SU-DHL-6 (cell line): Measurements from ENCODE around the gene EFCAB12.
"Not testable (repeated sequence)": the region's sequence is repeated elsewhere in the genome, so short reads cannot be mapped to it uniquely, and the experiment has no call there.

Experiments used
- H2AFZ ChIP-seq: fragments of 200-600 bp; sonication (generic); 2 replicates; pipeline ENCODE4 v1.6.1; 2014; ENCODE audit warnings: low read depth, mild to moderate bottlenecking, moderate library complexity, mixed read lengths, antibody characterized with exemption, low read length; ENCODE audit not compliant: severe bottlenecking
- H3F3A ChIP-seq: fragments of 200-600 bp; shearing (Covaris generic); 2 replicates; pipeline ENCODE4 v1.6.0; 2016; ENCODE audit warnings: antibody characterized with exemption, mild to moderate bottlenecking; ENCODE audit not compliant: insufficient read depth
- H3K27ac ChIP-seq: fragments of 200-600 bp; sonication (generic); 2 replicates; pipeline ENCODE4 v1.5.1; 2016; ENCODE audit warnings: low read depth, mild to moderate bottlenecking, low read length, moderate library complexity, mixed read lengths
- H3K27me3 ChIP-seq: fragments of 200-600 bp; sonication (generic), shearing (Covaris generic); 2 replicates; pipeline ENCODE4 v1.6.0; 2014; ENCODE audit warnings: mild to moderate bottlenecking, low read length
- H3K36me3 ChIP-seq: fragments of 200-600 bp; sonication (generic); 2 replicates; pipeline ENCODE4 v1.6.1; 2014; ENCODE audit warnings: mild to moderate bottlenecking, low read length, mixed read lengths
- H3K4me2 ChIP-seq: fragments of 300-600, 200-600 bp; shearing (Covaris generic), sonication (generic); 2 replicates; pipeline ENCODE4 v1.6.0; 2014; ENCODE audit warnings: low read length, low read depth, mild to moderate bottlenecking; ENCODE audit not compliant: poor library complexity, severe bottlenecking
- H3K4me3 ChIP-seq: fragments of 200-600 bp; sonication (generic); 2 replicates; pipeline ENCODE4 v1.5.1; 2014; ENCODE audit warnings: antibody characterized with exemption, low read length, mild to moderate bottlenecking, mixed read lengths; ENCODE audit not compliant: insufficient read depth, poor library complexity, severe bottlenecking
- H3K79me2 ChIP-seq: fragments of 200-600 bp; sonication (generic); 2 replicates; pipeline ENCODE4 v1.6.1; 2014; ENCODE audit warnings: mild to moderate bottlenecking, low read length, moderate library complexity; ENCODE audit not compliant: insufficient read depth
- H3K9ac ChIP-seq: fragments of 200-600 bp; sonication (generic); 2 replicates; pipeline ENCODE4 v1.7.0; 2014; ENCODE audit warnings: mild to moderate bottlenecking, low read length
- H3K9me2 ChIP-seq: fragments of 200-600 bp; sonication (generic); replicated peaks from 2 replicates; pipeline ENCODE4 v1.6.1; 2014; ENCODE audit warnings: low read length; ENCODE audit not compliant: insufficient read depth
- H3K9me3 ChIP-seq: fragments of 200-600 bp; sonication (generic); 2 replicates; pipeline ENCODE4 v1.6.1; 2014; ENCODE audit warnings: low read length, mixed read lengths; ENCODE audit not compliant: insufficient read depth
- H4K20me1 ChIP-seq: fragments of 200-600 bp; sonication (generic); 2 replicates; pipeline ENCODE4 v1.6.1; 2014; ENCODE audit warnings: low read depth, mild to moderate bottlenecking, antibody characterized with exemption, low read length, moderate library complexity, mixed read lengths
- EZH2phosphoT487 ChIP-seq: fragments of 200-600 bp; sonication (generic), shearing (Covaris generic); conservative IDR thresholded peaks from 2 replicates; pipeline ENCODE4 v1.6.1; 2018; ENCODE audit warnings: mild to moderate bottlenecking, antibody characterized with exemption, low read length, moderate library complexity, mixed read lengths
- TF ChIP-seq, protein P1 (sequence below): fragments of 200-600 bp; sonication (generic); IDR thresholded peaks from one replicate; pipeline ENCODE4 v1.5.1; 2017; ENCODE audit warnings: antibody characterized with exemption, mild to moderate bottlenecking, low read length, moderate library complexity; ENCODE audit not compliant: insufficient read depth, poor library complexity, severe bottlenecking

Gene EFCAB12

DNA sequence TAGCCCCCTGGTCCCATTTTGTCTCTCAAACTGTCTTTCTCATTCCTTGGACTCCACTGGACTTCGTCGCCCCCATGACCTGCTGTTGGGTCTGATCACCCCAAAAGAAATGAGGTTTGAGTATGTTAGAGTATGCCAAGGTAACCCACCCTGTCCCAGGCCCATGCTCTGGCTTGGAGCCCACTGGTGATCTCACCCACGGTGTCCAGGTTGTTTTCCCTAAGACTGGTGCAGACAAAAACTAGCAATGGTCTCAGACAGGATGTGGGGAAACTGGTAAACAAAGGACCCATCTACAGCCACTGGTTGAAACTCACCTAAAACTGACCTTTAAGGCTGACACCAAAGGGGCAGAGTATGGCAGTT is 38.9 kb downstream of the EFCAB12 start:
- Histone ChIP-seq H3K9me3 (no peaks in the 10 kb centered on the region), H3K9ac (no peak overlapping the region), H3K9me2 (no peaks in the 10 kb centered on the region), H4K20me1 (no peaks in the 10 kb centered on the region), H3K27ac (no peak overlapping the region), H3K4me2 (no peak overlapping the region), H3K36me3 (0 out of 2 replicates have a peak, but pooled peaks cover 3% of the 10 kb centered on the region), H3K79me2 (no peaks in the 10 kb centered on the region), H3F3A (no peaks in the 10 kb centered on the region), H3K4me3 (no peak overlapping the region), H2AFZ (no peak overlapping the region), H3K27me3 (no peaks in the 10 kb centered on the region)
- no peak for TF ChIP-seq EZH2phosphoT487
- TF ChIP-seq, protein P1, sequence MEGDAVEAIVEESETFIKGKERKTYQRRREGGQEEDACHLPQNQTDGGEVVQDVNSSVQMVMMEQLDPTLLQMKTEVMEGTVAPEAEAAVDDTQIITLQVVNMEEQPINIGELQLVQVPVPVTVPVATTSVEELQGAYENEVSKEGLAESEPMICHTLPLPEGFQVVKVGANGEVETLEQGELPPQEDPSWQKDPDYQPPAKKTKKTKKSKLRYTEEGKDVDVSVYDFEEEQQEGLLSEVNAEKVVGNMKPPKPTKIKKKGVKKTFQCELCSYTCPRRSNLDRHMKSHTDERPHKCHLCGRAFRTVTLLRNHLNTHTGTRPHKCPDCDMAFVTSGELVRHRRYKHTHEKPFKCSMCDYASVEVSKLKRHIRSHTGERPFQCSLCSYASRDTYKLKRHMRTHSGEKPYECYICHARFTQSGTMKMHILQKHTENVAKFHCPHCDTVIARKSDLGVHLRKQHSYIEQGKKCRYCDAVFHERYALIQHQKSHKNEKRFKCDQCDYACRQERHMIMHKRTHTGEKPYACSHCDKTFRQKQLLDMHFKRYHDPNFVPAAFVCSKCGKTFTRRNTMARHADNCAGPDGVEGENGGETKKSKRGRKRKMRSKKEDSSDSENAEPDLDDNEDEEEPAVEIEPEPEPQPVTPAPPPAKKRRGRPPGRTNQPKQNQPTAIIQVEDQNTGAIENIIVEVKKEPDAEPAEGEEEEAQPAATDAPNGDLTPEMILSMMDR = no peak

DNA sequence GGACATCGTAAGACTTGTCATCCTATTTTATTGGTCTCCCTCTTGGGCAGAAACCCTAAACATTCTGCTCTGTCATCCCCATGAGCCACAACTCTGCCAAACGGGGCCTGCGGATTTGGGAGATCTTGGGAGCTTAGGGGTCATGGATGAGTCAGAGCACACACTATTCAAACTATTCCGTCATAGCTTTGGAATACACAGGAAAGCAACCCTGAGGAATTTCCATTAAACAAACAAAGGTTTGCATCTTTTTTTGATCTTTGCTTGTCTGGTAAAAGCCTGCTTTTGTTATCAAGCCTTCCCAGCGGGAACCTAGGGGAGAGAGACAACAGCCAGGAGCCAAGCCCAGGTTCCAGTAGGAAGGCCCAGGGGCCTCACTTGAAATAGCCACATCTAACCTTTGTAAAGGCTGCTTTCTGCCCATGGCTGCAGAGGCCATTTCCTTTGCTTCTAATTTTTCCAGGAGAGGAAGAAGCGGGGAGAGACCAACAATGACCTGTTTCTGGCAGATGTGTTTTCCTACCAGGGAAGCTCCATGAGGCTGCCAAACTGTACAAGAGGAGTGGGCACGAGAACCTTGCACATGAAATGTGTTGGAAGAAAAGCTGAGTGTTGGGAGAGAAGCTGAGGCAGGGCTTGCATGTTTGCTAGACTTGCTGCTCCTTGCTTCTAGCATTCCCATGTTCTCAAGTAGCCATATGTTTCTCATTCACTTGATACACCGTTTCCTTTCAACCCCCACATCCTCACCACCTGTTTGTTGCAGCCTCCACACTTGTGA is 39.5 kb downstream of the EFCAB12 start:
- H3K9me3 ChIP-seq, H3K27ac ChIP-seq, H3K9ac ChIP-seq, H3K9me2 ChIP-seq, H3K4me2 ChIP-seq, H3K36me3 ChIP-seq, H3K79me2 ChIP-seq, H2AFZ ChIP-seq, H3F3A ChIP-seq, H3K4me3 ChIP-seq, H4K20me1 ChIP-seq, H3K27me3 ChIP-seq: not testable (repeated sequence)

DNA sequence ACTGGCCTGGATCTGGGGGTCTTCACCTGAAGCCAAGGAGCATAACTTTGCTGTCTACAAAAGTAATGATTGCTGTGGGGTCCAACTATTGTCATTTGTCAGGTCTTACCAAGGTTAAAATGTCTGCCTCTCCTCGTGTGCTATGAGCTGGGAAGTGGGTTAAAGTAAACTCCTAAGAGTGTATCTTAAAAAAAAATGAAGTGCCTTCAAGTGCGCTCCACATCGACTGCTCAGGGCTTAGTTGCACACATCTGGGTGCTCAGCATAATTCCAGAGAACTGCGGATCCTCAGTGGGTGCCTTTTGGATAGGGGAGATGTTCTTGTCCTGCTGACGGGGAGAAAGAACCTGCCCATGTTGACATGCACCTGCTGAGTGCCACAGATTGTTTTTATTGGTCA is 40.9 kb downstream of the EFCAB12 start:
- no peak overlapping the region for H3K9ac ChIP-seq
- H3K4me2 ChIP-seq = no peak overlapping the region
- no peak overlapping the region for H2AFZ ChIP-seq
- no peaks in the 10 kb centered on the region for H3K9me3 ChIP-seq
- no peaks in the 10 kb centered on the region for H3F3A ChIP-seq
- no peaks in the 10 kb centered on the region for H4K20me1 ChIP-seq
- no peak for TF ChIP-seq EZH2phosphoT487
- TF ChIP-seq, protein P1 = no peak
- no peaks in the 10 kb centered on the region for H3K27me3 ChIP-seq
- H3K79me2 ChIP-seq = no peaks in the 10 kb centered on the region
- no peak overlapping the region for H3K27ac ChIP-seq
- no peaks in the 10 kb centered on the region for H3K36me3 ChIP-seq
- H3K9me2 ChIP-seq = no peaks in the 10 kb centered on the region
- no peak overlapping the region for H3K4me3 ChIP-seq

DNA sequence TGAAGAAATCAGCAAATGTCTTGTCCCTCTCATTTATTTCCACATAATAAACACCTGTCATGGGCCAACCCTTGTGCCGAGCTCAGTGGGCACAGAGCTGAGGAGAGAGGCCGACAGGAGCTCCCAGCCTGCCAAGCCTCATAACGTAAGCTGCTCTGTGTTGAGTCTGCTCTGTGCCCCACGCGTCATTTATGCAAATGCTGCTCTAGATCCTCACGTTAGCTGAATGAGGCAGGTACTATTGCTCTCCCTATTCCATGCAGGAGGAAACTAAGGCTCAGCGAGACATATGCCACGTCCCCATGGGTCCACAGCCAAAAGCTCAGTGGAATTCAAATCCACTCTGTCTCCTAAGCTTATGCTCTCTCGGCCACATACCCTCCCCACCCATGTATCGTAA is 41.5 kb downstream of the EFCAB12 start:
- H4K20me1 ChIP-seq = no peaks in the 10 kb centered on the region
- H3K36me3 ChIP-seq = no peaks in the 10 kb centered on the region
- no peak overlapping the region for H3K4me3 ChIP-seq
- no peak overlapping the region for H3K4me2 ChIP-seq
- H3K9ac ChIP-seq = no peak overlapping the region
- H3K79me2 ChIP-seq = no peaks in the 10 kb centered on the region
- no peaks in the 10 kb centered on the region for H3F3A ChIP-seq
- TF ChIP-seq EZH2phosphoT487 = no peak
- TF ChIP-seq, protein P1 = no peak
- no peak overlapping the region for H3K27ac ChIP-seq
- H2AFZ ChIP-seq = no peak overlapping the region
- no peaks in the 10 kb centered on the region for H3K9me2 ChIP-seq
- no peaks in the 10 kb centered on the region for H3K27me3 ChIP-seq
- no peaks in the 10 kb centered on the region for H3K9me3 ChIP-seq

DNA sequence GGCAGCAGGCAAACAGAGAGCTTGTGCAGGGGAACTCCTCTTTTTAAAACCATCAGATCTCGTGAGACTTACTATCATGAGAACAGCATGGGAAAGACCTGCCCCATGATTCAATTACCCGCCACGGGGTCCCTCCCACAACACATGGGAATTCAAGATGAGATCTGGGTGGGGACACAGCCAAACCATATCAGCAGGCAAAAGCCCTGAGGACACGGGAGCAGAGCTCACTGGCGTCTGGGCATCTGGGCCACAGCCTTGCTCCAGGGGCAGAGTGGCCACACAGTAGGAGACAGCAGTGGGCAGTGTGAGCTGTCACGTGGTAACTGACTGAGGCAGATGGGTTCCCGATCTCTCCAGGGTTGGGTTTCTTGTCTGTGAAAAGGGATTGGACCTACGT is 42.9 kb downstream of the EFCAB12 start:
- not testable (repeated sequence) for H3K27ac ChIP-seq, H2AFZ ChIP-seq, H3K36me3 ChIP-seq, H3K9ac ChIP-seq, H3K9me2 ChIP-seq, H4K20me1 ChIP-seq, H3K4me2 ChIP-seq, H3K9me3 ChIP-seq, H3K4me3 ChIP-seq, H3K79me2 ChIP-seq, H3K27me3 ChIP-seq, H3F3A ChIP-seq
